GM18502 (cell line): ENCODE data around the gene HOPX.
"Not testable (repeated sequence)": the region's sequence is repeated elsewhere in the genome, so short reads cannot be mapped to it uniquely, and the experiment has no call there.

Experiments
- ATAC-seq: cut with Tn5 transposase; IDR thresholded peaks from one replicate; pipeline ENCODE4 v1.9.1; 2021; ENCODE audit warnings: mild to moderate bottlenecking; ENCODE audit not compliant: unreplicated experiment, poor library complexity

HOPX gene

DNA sequence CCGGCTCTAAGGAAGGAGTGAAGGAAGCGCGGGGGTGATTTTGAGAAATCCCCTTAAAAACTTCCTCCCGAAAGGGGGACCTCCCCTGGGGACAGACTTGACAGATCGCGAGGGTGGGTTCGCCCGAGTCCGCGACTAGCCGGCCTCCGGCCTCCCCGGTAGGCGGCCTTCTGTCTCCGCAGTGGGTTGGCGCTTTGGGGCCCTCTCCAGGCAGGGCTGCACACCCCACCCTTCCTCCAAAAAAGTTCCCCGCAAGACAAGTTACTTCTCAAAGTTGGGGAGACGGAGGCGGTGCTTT lies 24.8 kb downstream of the HOPX start:
- no peak for ATAC-seq

DNA sequence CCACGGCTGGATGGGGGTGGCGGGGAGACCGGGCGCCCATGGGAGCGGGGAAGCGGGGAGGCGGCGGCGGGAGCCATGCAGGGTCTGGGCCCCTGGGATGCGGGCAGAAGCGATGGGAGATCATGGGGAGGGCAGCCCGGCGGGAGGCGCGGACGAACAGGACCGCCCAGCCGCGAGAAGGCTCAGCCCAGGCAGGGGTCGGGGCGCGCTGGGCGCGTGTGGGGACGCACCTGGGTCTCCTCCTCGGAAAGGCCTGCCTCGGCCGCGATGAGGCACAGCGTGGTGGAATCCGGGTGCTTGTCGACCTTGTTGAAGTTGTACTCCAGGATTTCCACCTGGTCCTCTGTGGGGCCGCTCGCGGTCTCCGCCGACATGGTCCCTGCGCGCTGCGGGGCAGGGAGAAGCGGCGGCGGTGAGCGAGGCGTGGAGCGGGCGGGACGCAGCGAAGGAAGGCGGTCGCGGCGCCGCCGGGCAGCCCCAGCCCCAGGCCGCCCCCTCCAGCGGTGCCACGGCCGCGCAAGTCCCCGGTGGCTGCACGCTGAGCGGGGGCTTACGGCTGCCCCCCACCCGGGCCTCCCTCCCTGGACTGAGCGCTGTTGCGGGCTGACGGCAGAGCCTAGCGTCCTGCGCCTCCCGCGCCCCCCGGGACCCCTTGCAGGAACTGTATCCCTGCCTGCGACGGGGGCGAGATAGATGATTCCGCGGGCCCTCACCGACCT lies 25.3 kb downstream of the HOPX start:
- no peak for ATAC-seq

DNA sequence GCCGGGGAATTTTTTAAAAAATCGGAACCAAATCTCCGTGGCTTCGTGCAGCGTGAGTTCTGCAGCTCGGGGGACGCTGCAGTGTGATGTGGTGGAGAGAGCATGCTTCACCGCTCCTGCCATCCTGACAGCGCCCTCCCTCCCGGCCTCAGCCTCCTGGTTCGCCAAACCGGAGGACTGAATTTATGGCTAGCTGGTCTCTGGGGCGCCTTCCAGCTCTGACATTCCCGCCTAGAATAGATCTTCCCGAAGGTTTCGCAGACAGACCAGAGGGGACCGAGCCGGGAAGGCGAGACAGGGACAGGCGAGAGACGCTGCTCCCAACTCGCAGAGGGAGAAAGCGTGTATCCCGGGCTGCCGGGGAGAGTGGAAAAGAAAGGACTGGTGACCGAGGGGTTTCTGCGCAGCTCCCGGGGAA lies 25.9 kb downstream of the HOPX start:
- ATAC-seq = no peak

DNA sequence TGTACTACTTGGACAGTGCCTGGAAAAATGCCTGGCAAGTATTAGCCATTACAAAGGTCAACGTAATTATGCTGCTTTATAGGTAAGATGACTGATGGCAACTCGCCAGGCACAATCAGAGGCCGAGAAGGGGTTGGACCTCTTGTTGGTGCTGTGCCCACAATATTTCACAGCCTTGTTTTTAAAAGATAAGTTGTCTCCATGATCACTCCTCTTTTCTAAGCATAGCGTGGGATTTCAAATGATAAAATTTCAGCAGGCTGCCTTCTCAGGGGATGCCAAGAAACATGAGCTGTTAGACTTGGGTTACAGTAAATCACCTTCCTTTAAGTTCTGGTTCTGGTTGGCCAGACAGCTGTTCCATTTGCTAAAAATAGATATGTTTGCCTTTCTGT lies 26.9 kb downstream of the HOPX start:
- ATAC-seq = no peak

DNA sequence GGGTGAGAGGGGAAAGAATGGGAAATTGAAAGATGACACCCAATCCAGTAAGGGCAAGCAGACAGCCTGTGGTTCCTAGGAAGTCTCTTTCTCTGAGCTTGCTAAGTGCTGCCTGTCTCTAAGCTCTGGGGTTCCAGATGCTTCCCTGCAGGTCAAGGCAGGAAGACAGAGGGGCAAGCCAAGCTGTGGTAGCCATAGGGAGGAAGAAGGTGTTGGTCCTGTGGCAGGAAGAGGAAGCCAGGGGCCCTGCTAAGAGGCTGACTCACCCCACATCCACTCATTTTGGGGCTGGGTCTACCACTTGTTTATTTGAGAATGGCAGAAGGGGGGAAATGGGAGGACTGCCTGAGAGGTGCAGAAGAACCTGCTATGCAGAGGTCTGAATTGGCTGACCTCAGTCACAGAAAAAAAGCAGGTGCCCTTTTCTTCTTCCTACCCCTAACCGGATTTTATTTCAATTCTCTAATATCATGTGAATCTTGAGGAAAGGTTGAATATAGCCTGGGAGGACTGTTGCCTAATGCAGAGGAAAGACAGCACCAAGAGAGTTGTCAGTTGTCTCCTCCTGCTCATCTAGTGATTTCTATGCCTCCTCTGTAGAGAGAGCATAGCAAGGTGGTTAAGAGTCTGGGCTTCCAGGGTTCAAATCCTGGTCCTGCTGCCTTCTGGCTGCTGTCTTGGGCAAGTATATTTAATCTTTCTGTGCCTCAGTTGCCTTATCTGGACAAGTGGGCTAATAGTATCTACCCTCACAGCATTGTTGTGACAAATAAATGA lies 27.4 kb downstream of the HOPX start:
- no peak for ATAC-seq

DNA sequence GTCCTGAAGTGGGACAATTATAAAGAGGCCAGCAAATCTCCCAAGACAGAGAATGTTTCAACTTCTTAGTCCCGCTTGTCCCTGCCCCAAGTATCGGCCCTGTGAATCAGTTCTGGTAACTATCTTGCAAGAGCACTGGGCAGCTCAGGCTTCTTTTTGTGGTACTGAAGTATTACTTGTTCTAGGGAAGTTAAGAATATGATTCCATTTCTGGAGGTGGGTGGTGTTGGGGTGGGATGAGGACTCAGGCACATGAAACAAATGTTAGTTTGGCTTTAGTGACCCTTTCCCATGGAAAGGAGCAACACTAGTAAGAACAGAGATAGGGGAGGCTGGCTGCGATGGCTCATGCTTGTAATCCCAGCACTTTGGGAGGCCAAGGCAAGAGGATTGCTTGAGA lies 28.9 kb downstream of the HOPX start:
- no peak for ATAC-seq

DNA sequence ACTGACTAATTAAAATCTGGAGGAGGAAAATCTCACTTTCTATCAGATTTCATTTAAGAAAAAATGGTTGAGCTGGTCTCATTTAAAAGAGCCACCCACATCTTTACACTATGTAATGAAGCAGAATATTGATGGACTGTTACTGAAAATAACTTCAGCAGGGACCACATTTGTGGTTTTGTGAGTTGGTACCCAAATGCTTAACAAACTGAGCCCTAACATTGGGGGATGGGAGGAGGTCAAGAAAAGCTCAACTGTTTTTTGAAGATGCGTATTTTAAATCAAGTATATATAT lies 30.1 kb downstream of the HOPX start:
- no peak for ATAC-seq

DNA sequence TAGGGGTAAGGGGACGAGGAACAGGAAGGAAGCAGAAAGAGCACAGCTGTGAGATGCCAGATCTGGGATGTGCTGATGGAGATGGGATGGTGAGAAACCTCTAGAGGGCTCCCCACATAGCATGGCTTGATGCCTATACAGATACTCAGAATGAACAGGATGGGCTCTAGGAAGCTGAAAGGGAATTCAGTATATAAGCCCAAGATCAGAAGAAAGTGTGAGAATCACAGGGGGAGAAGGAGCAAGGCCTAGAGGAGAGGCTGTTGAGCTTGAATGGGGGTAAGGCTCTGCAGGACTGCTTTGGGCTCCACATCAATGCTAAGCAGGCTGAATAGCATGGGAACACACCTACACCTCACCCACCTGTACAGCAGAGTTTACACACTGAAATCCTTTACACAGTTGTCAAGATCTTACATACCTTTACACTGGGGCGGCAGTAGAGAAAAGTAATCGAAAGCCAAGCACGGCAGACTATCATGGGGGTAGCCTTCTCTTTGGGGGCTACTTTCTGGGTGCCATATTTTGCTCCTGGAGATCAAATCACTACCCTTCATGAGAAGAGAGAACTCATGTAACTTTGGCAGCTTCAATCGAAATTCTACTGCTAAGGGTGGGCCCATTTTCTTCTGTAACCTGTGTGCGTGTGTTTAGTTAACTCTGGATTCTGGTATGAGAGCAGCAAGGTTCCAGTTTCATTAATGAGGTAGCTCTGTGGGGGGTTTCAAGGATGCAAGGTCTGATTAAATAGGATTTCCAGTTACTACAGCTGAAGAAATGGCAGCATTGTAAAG lies 30.6 kb downstream of the HOPX start:
- no peak for ATAC-seq

DNA sequence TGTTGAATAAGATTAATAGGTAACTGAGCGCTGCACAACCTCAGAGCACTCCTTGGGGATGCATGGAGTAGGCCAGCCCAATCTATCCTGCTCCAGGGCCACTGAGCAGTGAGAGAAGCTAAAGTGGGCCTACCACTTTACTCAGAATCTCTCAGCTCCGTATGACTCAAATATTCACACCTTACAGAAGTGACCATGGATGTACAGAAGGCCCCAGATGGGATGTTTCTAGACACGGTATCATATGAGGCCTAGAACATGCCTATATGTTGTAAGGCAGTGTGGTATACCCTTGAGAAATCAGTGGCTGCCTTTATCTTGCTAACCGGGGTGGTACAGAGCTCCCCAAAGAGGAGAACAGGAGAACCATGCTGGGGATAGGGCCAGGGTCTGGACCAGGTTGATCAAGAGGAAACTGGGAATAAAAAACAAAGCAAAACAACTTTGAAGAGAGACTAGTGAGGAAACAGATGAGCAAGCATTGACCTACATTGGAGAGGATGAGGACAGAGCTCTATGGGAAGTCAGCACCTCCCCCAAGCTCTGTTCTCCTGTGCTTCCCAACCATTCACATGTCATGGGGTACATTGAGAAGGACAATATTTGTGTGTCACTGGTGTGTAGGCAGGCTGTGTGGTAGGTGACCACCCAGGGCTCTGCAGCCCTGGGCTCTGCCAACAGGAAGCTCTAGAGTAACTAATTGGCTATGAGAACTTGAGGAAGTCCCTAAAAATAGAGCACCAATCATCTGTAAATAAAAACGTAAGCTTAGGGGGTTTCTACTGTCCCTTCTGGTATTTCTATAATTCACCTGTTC lies 31.4 kb downstream of the HOPX start:
- no peak for ATAC-seq

DNA sequence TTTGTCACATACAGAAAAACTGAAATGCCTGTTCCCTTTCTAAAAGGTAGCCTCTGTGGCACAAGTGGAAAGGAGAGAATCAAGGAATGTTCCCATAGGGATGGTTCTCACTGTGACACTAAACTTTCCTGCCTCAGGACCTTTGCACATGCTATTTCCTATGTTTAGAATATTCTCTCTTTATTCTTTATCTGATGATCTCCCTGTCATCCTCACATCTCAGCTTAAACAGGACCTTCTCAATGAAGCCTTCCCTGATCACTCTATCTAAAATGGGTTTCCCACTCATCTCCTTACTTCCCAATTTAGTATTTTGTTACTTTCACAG lies 32.3 kb downstream of the HOPX start:
- ATAC-seq = no peak

DNA sequence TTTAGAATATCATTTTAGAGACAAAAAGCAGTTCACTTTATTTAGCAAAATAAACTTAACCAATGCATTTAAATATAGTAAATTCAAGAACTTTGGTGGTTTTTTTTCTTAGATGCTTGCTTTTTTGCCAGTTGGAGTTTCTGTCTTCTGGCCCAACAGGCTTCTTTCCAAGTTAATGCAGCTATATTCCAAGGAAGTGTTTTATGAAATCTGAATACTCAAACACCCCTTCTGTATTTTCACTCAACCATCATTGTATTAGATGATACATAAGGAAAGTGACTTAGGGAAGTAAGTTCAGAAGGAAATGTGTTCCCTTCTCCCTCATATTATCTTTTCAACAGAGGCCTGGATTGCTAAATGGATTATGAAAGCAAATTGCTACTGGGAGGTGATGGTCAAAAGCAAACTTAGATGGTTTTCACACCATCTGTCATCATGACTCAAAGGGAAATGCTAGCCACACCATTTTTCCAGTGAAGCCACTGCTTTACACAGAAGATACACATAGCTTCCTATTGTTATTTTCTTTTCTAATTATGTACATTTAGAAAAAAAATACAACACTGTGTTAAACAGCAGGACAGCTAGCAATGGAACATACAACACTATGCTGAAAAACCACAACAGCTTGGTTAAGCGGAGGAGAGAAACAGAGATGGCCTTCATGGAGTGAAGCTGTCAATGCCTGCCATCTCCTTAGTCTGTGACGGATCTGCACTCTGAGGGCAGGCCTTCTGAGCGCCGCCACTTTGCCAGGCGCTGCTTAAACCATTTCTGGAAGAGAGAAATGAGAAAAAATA lies 32.9 kb downstream of the HOPX start:
- no peak for ATAC-seq

DNA sequence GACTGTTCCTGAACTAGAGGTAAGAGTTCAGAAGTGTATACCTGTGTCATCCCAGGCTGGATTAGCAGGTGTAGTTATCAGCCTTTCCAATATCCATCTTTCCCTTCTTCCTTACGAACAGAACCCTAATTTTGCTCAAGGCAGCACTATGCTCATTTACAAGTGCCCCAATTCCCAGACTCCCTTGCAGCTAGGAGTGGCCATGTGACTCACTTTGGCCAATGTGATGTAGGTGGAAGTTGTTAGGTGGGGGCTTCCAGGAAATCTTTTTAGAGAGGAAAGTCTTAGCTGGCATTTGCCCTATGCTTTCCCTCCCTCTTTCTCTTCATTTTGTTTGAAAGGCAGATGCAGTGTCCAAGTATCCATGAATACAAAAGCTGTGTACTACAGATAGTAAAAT lies 34.8 kb downstream of the HOPX start:
- ATAC-seq = no peak

DNA sequence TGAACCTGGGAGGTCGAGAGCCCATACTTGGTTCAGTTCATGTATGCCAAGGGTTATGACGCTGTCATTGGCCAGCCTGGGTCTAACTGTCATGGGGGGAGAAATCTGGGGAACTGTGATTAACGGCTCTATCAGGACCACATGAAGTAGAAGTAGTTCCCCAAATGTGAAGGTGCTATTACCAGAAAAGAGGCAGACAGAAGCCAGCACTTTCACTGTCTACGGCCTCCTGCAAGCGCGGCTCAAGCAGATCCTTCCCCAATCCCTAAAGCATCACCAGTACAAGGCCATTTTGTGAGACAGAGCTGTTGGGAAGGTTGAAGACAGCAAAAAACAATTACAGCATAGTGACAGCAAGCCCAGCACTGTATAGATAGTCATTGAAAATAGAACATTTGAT lies 37.5 kb downstream of the HOPX start:
- ATAC-seq = no peak

DNA sequence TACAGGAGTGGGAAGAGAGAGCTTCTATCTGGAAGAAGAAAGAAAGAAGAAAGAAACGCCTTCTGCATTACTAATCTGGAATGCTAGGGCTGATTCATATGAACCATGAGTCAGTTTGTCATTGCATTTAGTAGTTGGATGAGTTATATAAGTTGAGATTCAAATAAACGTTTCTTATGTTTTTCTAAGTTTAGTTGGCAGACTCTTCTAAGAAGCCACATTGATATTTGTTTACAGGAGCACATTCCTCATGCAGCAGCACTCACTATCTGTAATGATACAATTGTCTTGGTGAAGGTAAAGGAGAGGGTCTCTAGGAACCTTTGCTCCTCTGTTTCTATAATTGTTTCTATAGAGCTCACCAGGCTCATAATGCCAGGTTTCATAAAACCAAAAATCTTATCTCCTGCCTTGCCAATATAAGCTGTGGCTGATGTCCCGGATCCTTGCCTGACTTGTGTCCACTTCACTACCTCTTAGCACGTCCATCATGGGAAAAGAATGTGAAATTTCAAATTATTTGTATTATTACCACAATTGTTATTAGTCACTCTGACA lies 39.5 kb downstream of the HOPX start:
- no peak for ATAC-seq

DNA sequence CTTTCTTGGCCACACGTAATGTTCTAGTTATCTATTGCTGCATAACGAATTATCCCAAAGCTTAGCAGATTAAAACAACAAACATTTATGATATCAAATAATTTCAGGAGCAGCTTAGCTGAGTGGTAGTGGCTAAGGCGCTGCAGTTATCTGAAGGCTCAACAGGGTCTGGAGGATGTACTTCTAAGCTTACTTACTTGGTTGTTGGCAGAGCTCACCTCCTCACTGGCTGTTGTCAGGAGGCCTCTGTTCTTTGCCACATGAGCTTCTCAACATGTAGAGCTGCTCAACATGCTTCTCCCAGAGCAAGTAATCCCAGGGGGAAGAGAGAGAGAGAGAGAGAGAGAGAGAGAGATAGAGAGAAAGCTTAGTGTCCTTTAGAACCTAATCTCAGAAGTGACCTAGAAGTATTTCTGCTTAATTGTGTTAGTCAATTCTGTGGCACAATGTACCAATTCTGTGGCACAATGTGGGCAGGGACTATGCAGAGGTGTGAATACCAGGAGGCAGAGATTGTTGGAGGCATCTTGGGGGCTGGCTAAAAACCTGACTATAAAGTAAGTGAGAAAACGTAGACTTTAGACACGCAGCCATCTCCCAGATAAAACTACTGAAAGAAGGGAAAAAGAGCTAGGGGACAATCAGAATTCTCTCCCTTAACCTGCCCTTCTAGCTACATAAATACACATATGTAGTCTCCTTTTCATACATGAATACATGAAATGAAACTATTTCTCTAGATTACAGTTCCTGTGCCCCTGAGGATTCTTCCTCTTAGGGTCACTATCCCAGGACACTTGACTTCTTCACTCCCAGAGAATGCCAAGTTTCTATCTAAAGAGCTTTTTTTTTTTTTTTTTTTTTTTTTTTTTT lies 40.2 kb downstream of the HOPX start:
- no peak for ATAC-seq

DNA sequence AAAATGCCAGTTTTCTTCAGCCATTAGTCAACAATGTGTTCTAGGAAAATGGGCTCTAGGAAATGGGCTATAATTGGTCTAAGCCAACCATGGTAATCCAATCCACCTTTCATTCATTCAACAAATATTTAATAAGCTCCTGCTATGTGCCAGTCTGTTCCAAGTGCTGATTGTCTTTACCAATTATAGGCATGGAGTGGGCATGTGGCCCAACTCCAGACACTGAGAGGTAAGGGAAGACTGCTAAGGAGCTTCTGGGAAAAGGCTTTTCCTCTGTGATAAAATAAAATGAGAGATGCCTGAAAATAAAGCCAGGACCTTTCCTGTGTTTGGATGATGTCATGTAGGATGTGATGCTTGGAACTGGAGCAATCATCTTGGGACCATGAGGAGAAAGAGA lies 43.3 kb downstream of the HOPX start:
- no peak for ATAC-seq

DNA sequence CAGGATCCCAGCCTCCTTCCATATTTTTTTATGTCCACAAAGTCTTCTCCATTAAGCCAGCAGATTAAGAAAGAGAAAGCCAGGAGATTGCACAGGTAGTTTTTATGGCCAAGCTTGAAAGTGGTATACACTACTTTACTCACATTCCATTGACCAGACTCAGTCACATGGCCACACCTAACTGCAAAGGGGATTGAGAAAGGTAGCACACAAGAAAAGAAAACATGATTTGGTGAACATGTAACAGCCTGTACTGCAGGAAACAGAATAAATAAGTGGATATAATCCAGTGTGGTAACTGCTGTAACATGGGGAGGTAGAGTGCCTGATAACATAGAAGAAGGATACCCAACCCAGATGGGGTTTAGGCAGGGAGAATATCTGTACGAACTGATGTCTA lies 43.9 kb downstream of the HOPX start:
- ATAC-seq = no peak

DNA sequence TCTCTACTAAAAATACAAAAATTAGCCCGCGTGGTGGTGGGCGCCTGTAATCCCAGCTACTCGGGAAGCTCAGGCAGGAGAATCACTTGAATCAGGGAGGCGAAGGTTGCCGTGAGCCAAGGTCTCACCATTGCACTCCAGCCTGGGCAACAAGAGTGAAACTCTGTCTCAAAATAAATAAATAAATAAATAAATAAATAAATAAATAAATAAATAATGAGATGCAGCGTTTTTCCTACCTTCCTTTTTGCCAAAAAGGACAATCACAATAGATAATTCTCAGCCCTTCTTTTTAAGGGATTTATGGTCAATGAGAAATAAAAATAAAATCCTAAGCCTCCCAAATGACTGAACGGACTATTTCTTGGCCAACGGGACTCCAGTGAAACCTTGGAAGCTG lies 46.1 kb downstream of the HOPX start:
- ATAC-seq = not testable (repeated sequence)

DNA sequence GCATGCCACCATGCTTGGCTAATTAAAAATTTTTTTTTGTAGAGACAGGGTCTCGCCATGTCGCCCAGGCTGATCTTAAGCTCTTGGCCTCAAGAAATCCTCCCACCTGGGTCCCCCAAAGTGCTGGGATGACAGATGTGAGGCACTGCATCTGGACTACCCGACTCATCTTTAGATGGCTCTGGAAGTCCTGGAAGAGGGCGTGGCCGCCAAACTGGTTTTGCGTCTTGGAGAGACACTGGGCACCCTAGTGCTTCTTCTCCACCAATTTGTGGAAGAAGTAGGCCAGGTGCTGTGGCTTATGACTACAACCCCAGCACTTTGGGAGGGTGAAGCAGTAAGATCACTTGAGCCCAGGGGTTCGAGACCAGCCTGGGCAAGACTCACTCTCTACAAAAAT lies 47.6 kb downstream of the HOPX start:
- no peak for ATAC-seq
